GM06990 (cell line): ENCODE data around the gene PC.

Source experiments
- DNase-seq: peaks from one replicate; pipeline ENCODE4 v3.0.0-alpha.2; 2011; ENCODE audit not compliant: insufficient read length; ENCODE audit errors: extremely low read depth
- H3K27me3 ChIP-seq: replicated peaks from 2 replicates; pipeline ENCODE4 v1.6.0; 2011; ENCODE audit warnings: low read length; ENCODE audit not compliant: control insufficient read depth, insufficient read depth
- H3K36me3 ChIP-seq: 2 replicates; pipeline ENCODE4 v1.5.1; 2011; ENCODE audit warnings: low read length; ENCODE audit not compliant: control insufficient read depth, insufficient read depth
- H3K4me3 ChIP-seq: replicated peaks from 2 replicates; pipeline ENCODE4 v1.5.1; 2011; ENCODE audit warnings: low read depth, mild to moderate bottlenecking, control low read depth, low read length
- CTCF ChIP-seq: IDR thresholded peaks from 2 replicates; pipeline ENCODE4 v1.5.1; 2011; ENCODE audit warnings: low read length, control low read depth, mild to moderate bottlenecking, inconsistent platforms; ENCODE audit not compliant: insufficient read depth, poor library complexity, severe bottlenecking

The PC gene

DNA sequence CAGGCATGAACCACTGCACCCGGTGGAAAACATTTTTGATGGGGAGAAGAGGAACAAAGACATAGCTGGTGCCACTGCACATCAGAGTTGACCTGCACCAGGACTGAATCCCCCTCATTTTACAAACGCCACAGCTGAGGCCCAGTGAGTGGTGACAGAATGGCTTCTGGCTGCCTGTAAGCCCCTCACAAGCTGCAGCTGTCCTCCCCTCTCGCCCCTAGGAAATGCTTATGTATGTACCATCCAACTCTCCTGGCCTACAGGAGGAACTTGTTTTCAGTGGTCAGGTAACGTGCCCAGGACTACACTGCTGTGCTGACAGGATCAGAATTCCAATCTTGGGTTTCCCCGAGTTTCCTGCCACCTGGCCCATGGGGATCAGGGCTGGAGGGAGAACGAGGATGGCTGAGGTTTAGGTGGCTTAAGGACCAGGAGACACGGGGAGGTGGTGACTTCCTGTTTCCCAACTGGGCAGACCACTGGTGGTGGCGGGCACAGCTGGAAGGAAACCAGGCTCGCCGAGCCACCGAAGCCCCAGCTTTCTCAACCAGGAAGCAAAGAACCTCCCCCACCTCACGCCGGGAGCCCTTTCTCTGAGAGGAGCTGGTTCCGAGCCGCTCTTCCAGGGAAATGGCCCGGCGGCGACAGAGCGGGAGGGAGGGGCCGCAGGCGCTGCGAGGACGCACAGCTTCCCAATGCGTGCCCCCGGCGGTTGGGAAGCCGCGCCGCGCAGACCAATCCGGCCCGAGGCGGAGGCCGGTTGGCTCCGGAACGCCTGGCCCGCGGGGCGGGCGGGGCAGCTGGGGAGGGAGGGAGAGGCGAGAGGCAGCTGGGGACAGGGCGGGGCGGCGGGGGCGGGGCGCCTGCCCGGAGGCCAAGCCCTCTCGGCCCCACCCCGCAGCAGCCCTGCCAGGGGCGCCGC, 102.3 kb downstream of the PC start:
- Histone ChIP-seq H3K36me3 (peaks cover 4% of the 10 kb centered on the region), H3K4me3 (peak overlapping the region; percentile 77), H3K27me3 (no peaks in the 10 kb centered on the region)
- DNase-seq, result peak; percentile 92
- no peak for TF ChIP-seq CTCF

DNA sequence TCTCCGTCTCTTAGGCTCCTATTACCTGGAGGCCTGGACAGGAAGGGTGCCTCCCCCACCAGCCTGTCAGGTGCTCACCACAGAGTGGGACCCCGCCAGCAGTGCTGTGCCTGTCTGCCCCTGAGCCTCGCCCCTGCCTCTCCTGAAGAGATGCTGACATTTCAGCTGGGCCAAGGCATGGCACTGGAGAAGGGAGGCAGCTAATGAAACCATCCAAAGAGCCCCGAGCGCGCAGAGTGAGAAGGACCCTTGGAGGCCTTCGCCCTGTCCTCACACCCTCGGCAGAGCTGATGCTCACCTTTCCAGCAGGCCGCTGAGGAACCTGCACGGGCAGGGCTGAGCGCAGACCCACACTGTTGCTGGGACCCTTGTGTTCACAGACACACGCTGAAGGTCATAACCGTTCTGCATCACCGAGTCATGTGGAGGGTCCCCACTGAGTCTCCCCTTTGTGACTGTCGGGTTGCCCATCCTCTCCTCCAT, 103.4 kb downstream of the PC start:
- no peaks in the 10 kb centered on the region for H3K27me3 ChIP-seq
- no peak for DNase-seq
- H3K36me3 ChIP-seq, result peaks cover 4% of the 10 kb centered on the region
- H3K4me3 ChIP-seq, result no peak overlapping the region
- no peak for TF ChIP-seq CTCF

GRCh38 chr11:66854231-66854661, 103.9 kb downstream of the PC start:
- no peak for TF ChIP-seq CTCF
- no peak for DNase-seq
- Histone ChIP-seq H3K4me3 (no peak overlapping the region), H3K36me3 (peaks cover 4% of the 10 kb centered on the region), H3K27me3 (no peaks in the 10 kb centered on the region)

GRCh38 chr11:66853242-66854229, 104.6 kb downstream of the PC start:
- peaks cover 6% of the 10 kb centered on the region for H3K36me3 ChIP-seq
- no peaks in the 10 kb centered on the region for H3K27me3 ChIP-seq
- no peak for TF ChIP-seq CTCF
- no peak overlapping the region for H3K4me3 ChIP-seq
- no peak for DNase-seq

GRCh38 chr11:66852466-66853241, 105.5 kb downstream of the PC start:
- no peak for TF ChIP-seq CTCF
- peaks cover 8% of the 10 kb centered on the region for H3K36me3 ChIP-seq
- peak; percentile 10 for DNase-seq
- no peaks in the 10 kb centered on the region for H3K27me3 ChIP-seq
- H3K4me3 ChIP-seq, result no peak overlapping the region
